ENCODE measurements around the gene COMMD9.

- TF ChIP-seq CTCF (conservative IDR thresholded peaks at IDR 0.05 in 1 of 2, IDR thresholded peaks at IDR 0.05 in 1 of 2; ENCODE audit: low read depth in 1 of 2, low read length in 2 of 2) (no peak), EZH2 (IDR thresholded peaks at IDR 0.05; ENCODE audit: low read length, missing control alignments) (no peak)
Observed at GRCh38 chr11:36228689-36229088, 60.5 kb downstream of the COMMD9 start.
